Endothelial cell (in vitro differentiated cells): ENCODE data around the gene TRPM5. TPM values are rescaled to one million over a fixed set of nuclear protein-coding genes. Genes with fewer than 3 reads are reported as not detected.

Source experiments
- DNase-seq: peaks from one replicate; pipeline ENCODE4 v3.0.0; 2021; ENCODE audit warnings: low spot score
- H3K27ac Mint-ChIP-seq: one replicate; pipeline ENCODE4 v1.8.0; 2021; ENCODE audit warnings: mixed read lengths, inconsistent platforms; ENCODE audit not compliant: unreplicated experiment
- H3K27me3 Mint-ChIP-seq: one replicate; pipeline ENCODE4 v1.8.0; 2021; ENCODE audit warnings: mild to moderate bottlenecking, moderate library complexity, mixed read lengths, inconsistent platforms; ENCODE audit not compliant: unreplicated experiment
- H3K36me3 Mint-ChIP-seq: one replicate; pipeline ENCODE4 v1.8.0; 2021; ENCODE audit warnings: mild to moderate bottlenecking, low read depth, mixed read lengths, inconsistent platforms; ENCODE audit not compliant: unreplicated experiment
- H3K4me1 Mint-ChIP-seq: one replicate; pipeline ENCODE4 v1.8.0; 2021; ENCODE audit warnings: mild to moderate bottlenecking, mixed read lengths, inconsistent platforms; ENCODE audit not compliant: unreplicated experiment
- H3K4me3 Mint-ChIP-seq: one replicate; pipeline ENCODE4 v1.8.0; 2021; ENCODE audit warnings: mild to moderate bottlenecking, mixed read lengths, inconsistent platforms; ENCODE audit not compliant: unreplicated experiment
- H3K9me3 Mint-ChIP-seq: one replicate; pipeline ENCODE4 v1.8.0; 2021; ENCODE audit warnings: mixed read lengths, inconsistent platforms; ENCODE audit not compliant: unreplicated experiment
- total RNA-seq: library from RNA; stranded (reverse); fragmentation: NEBNext Ultra II Directional; extraction: Animal tissue kit (Norgen Biotek cat#: 25700); gene quantifications from one replicate; pipeline ENCODE4 v1.2.1, GENCODE V29; 2021; ENCODE audit not compliant: unreplicated experiment
- TF ChIP-seq, protein P1 (sequence below): fragments of 200-600 bp; sonication (generic); IDR thresholded peaks from one replicate; pipeline ENCODE4 v1.5.0; 2021; ENCODE audit warnings: antibody characterized with exemption; ENCODE audit not compliant: unreplicated experiment

The TRPM5 gene
- total RNA-seq, 1 donor from 2014 or later: 0.38 TPM

DNA sequence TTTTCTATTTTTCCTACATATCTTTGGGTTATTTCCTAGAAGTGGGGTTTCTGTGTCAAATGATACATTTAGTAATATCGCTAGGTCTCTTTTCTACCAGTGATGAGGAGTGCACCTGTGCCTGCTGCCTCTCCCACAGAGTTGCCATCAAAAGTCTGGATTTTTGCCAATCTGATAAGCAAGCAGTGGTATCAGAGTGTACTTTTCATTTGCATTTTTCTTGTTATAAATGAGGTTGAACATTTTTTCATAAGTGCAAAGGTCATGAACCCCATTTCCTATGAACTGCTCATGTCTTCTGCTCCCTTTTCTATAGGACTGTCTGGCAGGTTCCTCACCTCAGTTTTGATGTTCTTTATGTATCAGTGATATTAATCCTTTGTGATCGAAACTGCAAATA lies 1.7 kb downstream of the TRPM5 start:
- DNase-seq: no peak
- Mint-ChIP-seq H3K9me3 (no peaks in the 10 kb centered on the region), H3K36me3 (no peaks in the 10 kb centered on the region), H3K4me3 (no peak overlapping the region), H3K4me1 (peaks cover 16% of the 10 kb centered on the region), H3K27me3 (peaks cover 10% of the 10 kb centered on the region), H3K27ac (no peak overlapping the region)
- TF ChIP-seq, protein P1, sequence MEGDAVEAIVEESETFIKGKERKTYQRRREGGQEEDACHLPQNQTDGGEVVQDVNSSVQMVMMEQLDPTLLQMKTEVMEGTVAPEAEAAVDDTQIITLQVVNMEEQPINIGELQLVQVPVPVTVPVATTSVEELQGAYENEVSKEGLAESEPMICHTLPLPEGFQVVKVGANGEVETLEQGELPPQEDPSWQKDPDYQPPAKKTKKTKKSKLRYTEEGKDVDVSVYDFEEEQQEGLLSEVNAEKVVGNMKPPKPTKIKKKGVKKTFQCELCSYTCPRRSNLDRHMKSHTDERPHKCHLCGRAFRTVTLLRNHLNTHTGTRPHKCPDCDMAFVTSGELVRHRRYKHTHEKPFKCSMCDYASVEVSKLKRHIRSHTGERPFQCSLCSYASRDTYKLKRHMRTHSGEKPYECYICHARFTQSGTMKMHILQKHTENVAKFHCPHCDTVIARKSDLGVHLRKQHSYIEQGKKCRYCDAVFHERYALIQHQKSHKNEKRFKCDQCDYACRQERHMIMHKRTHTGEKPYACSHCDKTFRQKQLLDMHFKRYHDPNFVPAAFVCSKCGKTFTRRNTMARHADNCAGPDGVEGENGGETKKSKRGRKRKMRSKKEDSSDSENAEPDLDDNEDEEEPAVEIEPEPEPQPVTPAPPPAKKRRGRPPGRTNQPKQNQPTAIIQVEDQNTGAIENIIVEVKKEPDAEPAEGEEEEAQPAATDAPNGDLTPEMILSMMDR: no peak

DNA sequence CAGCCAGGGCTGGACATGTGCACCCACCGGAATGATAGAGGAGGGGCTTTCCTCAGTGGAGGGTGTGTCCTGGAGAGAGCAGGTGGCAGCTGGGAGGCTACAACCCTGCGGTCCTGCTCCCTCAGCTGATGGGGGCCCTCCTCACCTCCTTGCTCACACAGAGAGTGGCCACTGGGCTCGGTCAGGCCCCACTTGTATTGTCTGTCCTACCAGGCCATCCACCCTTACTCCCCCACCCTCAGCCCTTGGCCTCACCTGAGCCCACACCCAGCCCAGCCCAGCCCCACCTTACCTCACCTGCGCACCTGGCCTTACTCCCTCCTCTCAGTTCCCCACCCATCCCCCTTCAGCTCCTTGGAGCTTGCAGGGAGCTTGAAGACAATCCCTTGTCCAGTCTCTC lies 3.1 kb downstream of the TRPM5 start:
- Mint-ChIP-seq H3K4me1 (peaks cover 9% of the 10 kb centered on the region), H3K9me3 (no peaks in the 10 kb centered on the region), H3K4me3 (no peak overlapping the region), H3K36me3 (no peaks in the 10 kb centered on the region), H3K27ac (no peak overlapping the region), H3K27me3 (peaks cover 7% of the 10 kb centered on the region)
- no peak for DNase-seq
- TF ChIP-seq, protein P1: no peak

DNA sequence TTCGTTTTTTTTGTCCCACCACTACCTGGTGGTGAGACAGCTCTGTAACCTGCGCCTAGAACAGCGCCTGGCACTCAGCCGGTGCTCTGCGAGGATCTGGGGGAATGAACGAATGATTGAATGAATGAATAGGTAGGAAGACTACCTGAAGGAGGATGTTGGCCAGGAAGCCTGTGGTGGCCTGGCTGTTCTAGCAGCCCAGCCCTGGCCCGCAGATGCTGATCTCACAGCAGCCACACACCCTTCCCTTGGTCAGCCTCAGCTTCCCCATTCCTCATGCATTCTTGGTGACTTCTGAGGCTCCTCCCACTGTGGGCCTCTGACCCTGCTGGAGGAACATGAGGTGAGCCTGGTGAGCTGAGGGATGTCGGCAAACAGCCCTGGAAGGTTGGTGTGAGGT lies 3.7 kb downstream of the TRPM5 start:
- H3K27me3 Mint-ChIP-seq: peaks cover 7% of the 10 kb centered on the region
- no peak for DNase-seq
- H3K9me3 Mint-ChIP-seq: no peaks in the 10 kb centered on the region
- H3K27ac Mint-ChIP-seq: no peak overlapping the region
- no peaks in the 10 kb centered on the region for H3K36me3 Mint-ChIP-seq
- TF ChIP-seq, protein P1: no peak
- H3K4me1 Mint-ChIP-seq: peaks cover 9% of the 10 kb centered on the region
- H3K4me3 Mint-ChIP-seq: no peak overlapping the region

DNA sequence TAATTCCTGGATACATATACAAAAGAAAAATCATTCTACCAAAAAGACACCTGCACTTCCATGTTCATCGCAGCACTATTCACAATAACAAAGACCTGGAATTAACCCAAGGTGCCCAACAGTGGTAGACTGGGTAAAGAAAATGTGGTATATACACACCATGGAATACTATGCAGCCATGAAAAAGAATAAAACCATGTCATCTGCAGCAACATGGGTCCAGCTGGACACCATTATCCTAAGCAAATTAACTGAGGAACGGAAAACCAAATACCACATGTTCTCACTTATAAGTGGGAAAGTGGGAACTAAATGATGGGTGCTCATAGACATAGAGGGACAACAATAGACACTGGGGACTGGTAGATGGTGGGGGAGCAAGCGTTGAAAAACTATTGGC lies 4.5 kb downstream of the TRPM5 start:
- H3K27ac Mint-ChIP-seq: no peak overlapping the region
- peaks cover 6% of the 10 kb centered on the region for H3K4me1 Mint-ChIP-seq
- no peaks in the 10 kb centered on the region for H3K36me3 Mint-ChIP-seq
- TF ChIP-seq, protein P1: no peak
- peaks cover 7% of the 10 kb centered on the region for H3K27me3 Mint-ChIP-seq
- no peaks in the 10 kb centered on the region for H3K9me3 Mint-ChIP-seq
- no peak overlapping the region for H3K4me3 Mint-ChIP-seq
- no peak for DNase-seq

DNA sequence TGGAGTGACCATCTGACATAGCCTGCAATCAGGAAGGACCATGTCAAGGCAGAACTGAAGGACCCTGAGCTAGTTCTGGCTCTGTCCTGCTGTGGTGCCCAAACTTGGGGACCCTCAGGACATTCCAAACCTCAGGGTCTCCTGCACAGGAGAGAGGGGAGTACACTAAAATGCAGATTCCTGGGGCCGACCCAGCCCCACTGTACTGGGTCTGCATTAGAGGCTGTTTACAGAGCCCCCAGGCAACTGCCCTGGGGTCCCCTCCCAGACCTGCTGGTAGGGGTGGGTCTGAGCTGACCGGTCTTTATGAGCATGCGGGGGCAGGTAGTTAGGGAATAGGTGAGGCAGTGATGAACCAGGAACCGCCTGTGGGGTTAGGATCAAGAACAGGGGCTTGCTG lies 6.8 kb downstream of the TRPM5 start:
- H3K36me3 Mint-ChIP-seq: no peaks in the 10 kb centered on the region
- no peak overlapping the region for H3K4me3 Mint-ChIP-seq
- TF ChIP-seq, protein P1: no peak
- no peaks in the 10 kb centered on the region for H3K9me3 Mint-ChIP-seq
- DNase-seq: no peak
- H3K4me1 Mint-ChIP-seq: peaks cover 6% of the 10 kb centered on the region
- H3K27ac Mint-ChIP-seq: no peak overlapping the region
- H3K27me3 Mint-ChIP-seq: peaks cover 5% of the 10 kb centered on the region
